ENCODE measurements around the gene RGS3. TPM values are rescaled to one million over a fixed set of nuclear protein-coding genes. Genes with fewer than 3 reads are reported as not detected.

Gene RGS3
- total RNA-seq, 1 donor from 2014 or later: 158 TPM

- no peak for DNase-seq (ENCODE audit: low read depth)
- H3K36me3 ChIP-seq (ENCODE audit: control insufficient read depth, insufficient read depth, low read length): no peaks in the 10 kb centered on the region
- TF ChIP-seq, protein P1, sequence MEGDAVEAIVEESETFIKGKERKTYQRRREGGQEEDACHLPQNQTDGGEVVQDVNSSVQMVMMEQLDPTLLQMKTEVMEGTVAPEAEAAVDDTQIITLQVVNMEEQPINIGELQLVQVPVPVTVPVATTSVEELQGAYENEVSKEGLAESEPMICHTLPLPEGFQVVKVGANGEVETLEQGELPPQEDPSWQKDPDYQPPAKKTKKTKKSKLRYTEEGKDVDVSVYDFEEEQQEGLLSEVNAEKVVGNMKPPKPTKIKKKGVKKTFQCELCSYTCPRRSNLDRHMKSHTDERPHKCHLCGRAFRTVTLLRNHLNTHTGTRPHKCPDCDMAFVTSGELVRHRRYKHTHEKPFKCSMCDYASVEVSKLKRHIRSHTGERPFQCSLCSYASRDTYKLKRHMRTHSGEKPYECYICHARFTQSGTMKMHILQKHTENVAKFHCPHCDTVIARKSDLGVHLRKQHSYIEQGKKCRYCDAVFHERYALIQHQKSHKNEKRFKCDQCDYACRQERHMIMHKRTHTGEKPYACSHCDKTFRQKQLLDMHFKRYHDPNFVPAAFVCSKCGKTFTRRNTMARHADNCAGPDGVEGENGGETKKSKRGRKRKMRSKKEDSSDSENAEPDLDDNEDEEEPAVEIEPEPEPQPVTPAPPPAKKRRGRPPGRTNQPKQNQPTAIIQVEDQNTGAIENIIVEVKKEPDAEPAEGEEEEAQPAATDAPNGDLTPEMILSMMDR (IDR thresholded peaks at IDR 0.05; ENCODE audit: insufficient read depth, low read length, poor library complexity, severe bottlenecking): no peak
- H3K4me3 ChIP-seq (ENCODE audit: low read depth, low read length): no peak overlapping the region
- no peaks in the 10 kb centered on the region for H3K27me3 ChIP-seq (ENCODE audit: control insufficient read depth, insufficient read depth, low read length)
Observed at GRCh38 chr9:113625486-113625885, 162.0 kb downstream of the RGS3 start.

DNA sequence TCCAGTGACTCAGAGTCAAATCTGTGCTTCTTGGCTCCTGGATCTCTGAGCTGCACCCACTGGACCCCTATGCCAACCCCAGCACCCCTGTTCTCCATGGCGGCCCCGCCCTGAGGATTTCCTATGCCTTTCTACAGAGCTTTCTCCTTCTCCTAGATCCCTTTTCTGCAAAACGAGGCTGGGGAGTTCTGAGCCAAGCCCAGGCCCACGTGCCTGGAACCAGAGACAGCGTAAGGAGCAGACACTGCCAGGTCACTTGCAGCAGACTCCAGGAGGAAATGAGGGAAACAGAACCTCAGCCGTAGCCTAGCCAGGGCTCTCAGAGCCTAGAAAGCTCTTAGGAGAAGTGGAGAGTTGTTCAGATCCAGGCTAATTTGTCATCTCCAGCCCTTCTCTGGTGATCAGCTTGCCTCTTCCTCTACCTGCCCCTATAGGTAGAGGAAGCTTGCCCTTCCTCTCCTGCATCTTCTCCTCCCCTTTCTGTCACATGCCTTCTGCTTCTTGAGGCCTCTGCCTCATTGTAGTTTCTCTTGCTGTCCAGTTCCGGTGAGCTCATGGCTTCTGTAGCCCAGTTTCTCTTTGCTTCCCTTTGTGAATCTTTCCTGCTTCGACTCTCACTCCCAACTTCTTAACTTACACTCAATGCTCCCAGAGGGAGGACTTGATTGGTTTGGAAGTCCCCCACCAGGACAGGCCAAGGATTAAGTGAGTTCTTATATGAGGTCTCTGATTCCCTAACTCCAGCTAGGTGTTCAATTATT lies 163.4 kb downstream of the RGS3 start:
- no peak overlapping the region for H3K4me3 ChIP-seq (ENCODE audit: low read depth, low read length)
- TF ChIP-seq, protein P1 (IDR thresholded peaks at IDR 0.05; ENCODE audit: insufficient read depth, low read length, poor library complexity, severe bottlenecking): no peak
- no peaks in the 10 kb centered on the region for H3K36me3 ChIP-seq (ENCODE audit: control insufficient read depth, insufficient read depth, low read length)
- no peaks in the 10 kb centered on the region for H3K27me3 ChIP-seq (ENCODE audit: control insufficient read depth, insufficient read depth, low read length)
- DNase-seq (ENCODE audit: low read depth): no peak

DNA sequence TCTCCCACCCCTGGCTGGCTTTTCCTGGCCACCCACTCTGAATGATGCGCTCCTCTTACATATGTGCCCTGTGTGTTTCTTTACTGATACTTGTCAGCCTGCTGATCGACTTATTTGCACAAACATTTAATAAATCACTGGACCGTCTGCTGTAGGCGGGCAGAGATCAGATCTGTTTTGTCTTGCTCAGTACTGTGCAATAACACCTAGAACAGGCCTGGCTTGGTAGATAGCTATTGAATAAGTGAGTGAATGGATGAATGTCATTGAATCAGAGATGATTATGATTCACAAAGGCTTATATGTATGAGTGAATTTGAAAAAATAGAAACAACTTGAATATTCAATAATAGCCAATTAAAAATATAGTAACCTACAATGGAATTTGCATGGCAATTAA lies 165.1 kb downstream of the RGS3 start:
- TF ChIP-seq, protein P1 (IDR thresholded peaks at IDR 0.05; ENCODE audit: insufficient read depth, low read length, poor library complexity, severe bottlenecking): no peak
- Histone ChIP-seq H3K36me3 (ENCODE audit: control insufficient read depth, insufficient read depth, low read length) (no peaks in the 10 kb centered on the region), H3K4me3 (ENCODE audit: low read depth, low read length) (no peak overlapping the region), H3K27me3 (ENCODE audit: control insufficient read depth, insufficient read depth, low read length) (no peaks in the 10 kb centered on the region)
- DNase-seq (ENCODE audit: low read depth): no peak

- Histone ChIP-seq H3K4me3 (ENCODE audit: low read depth, low read length) (no peak overlapping the region), H3K36me3 (ENCODE audit: control insufficient read depth, insufficient read depth, low read length) (no peaks in the 10 kb centered on the region), H3K27me3 (ENCODE audit: control insufficient read depth, insufficient read depth, low read length) (no peaks in the 10 kb centered on the region)
- DNase-seq (ENCODE audit: low read depth): no peak
- TF ChIP-seq, protein P1 (IDR thresholded peaks at IDR 0.05; ENCODE audit: insufficient read depth, low read length, poor library complexity, severe bottlenecking): no peak
Observed at GRCh38 chr9:113630386-113631136, 167.0 kb downstream of the RGS3 start.

DNA sequence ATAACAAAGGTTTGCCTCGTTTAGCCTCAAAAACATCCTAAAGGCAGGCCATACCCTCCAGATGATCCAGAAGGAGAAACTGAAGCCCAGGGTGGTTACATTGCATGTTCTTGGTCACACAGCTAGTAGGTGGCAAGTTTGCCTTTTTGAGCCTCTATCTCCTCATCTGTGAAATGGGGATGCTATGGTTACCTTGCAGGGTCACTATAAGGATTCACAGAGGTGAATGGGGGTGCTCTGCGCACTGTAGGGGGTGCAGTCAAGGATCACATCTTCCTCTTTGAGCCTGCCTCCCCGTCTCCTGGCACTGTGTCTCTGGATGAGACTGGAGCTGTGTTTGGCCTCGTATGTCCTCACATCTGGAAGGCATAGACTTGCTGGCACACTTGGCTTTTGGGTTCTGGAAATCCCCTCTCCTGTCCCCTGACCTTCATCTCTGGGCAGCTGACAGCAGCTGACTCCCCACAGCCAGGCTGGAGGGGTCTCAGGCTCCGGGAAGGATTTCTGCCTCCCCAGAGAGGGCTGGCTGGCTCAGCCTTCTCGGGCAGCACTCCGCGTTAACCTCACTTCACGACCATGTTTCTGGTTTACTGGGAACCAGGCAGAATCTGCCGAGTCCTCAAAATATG lies 167.7 kb downstream of the RGS3 start:
- TF ChIP-seq, protein P1 (IDR thresholded peaks at IDR 0.05; ENCODE audit: insufficient read depth, low read length, poor library complexity, severe bottlenecking): no peak
- H3K36me3 ChIP-seq (ENCODE audit: control insufficient read depth, insufficient read depth, low read length): no peaks in the 10 kb centered on the region
- no peak overlapping the region for H3K4me3 ChIP-seq (ENCODE audit: low read depth, low read length)
- no peak for DNase-seq (ENCODE audit: low read depth)
- H3K27me3 ChIP-seq (ENCODE audit: control insufficient read depth, insufficient read depth, low read length): no peaks in the 10 kb centered on the region

Measured in kidney epithelial cell (primary cell).